Astrocyte (in vitro differentiated cells and primary cell): ENCODE measurements around the gene OSBPL3. TPM values are rescaled to one million over a fixed set of nuclear protein-coding genes. Genes with fewer than 3 reads are reported as not detected.

ENCODE experiments used
- DNase-seq: peaks from one replicate; pipeline ENCODE4 v3.0.0-alpha.2; 2010; ENCODE audit warnings: low read depth
- FAIRE-seq: peaks from 2 replicates; lab custom pipeline; 2011; peaks lifted over from hg19 to GRCh38; lab: Jason Lieb, UNC
- H2AFZ ChIP-seq: 2 replicates; pipeline ENCODE4 v1.6.0; 2012; ENCODE audit warnings: low read depth, low read length, inconsistent platforms
- H3K27ac ChIP-seq: 2 replicates; pipeline ENCODE4 v1.5.1; 2011; ENCODE audit warnings: low read depth, low read length, inconsistent platforms
- H3K27me3 ChIP-seq: 2 replicates; pipeline ENCODE4 v1.6.0; 2011; ENCODE audit warnings: low read length, inconsistent platforms; ENCODE audit not compliant: insufficient read depth
- H3K36me3 ChIP-seq: 2 replicates; pipeline ENCODE4 v1.5.1; 2011; ENCODE audit warnings: low read length, inconsistent platforms; ENCODE audit not compliant: insufficient read depth
- H3K4me1 ChIP-seq: 2 replicates; pipeline ENCODE4 v1.5.1; 2011; ENCODE audit warnings: low read length, inconsistent platforms; ENCODE audit not compliant: insufficient read depth
- H3K4me2 ChIP-seq: 2 replicates; pipeline ENCODE4 v1.6.0; 2012; ENCODE audit warnings: low read length, inconsistent platforms
- H3K4me3 ChIP-seq: 2 replicates; pipeline ENCODE4 v1.5.1; 2011; ENCODE audit warnings: low read depth, mild to moderate bottlenecking, low read length, inconsistent platforms; ENCODE audit not compliant: insufficient read depth
- H3K79me2 ChIP-seq: 2 replicates; pipeline ENCODE4 v1.6.0; 2012; ENCODE audit warnings: mild to moderate bottlenecking, low read length, inconsistent platforms; ENCODE audit not compliant: insufficient read depth
- H3K9ac ChIP-seq: 2 replicates; pipeline ENCODE4 v1.6.0; 2012; ENCODE audit warnings: mild to moderate bottlenecking, low read length, inconsistent platforms
- H3K9me3 ChIP-seq: 2 replicates; pipeline ENCODE4 v1.5.1; 2012; ENCODE audit warnings: low read depth, mild to moderate bottlenecking, low read length, inconsistent platforms; ENCODE audit not compliant: insufficient read depth
- H4K20me1 ChIP-seq: 2 replicates; pipeline ENCODE4 v1.6.0; 2012; ENCODE audit warnings: low read length, inconsistent platforms; ENCODE audit not compliant: insufficient read depth
- H3K27ac Mint-ChIP-seq: one replicate; pipeline ENCODE4 v1.8.0; 2021; ENCODE audit warnings: mild to moderate bottlenecking, mixed read lengths; ENCODE audit not compliant: unreplicated experiment
- H3K27me3 Mint-ChIP-seq: one replicate; pipeline ENCODE4 v1.8.0; 2021; ENCODE audit warnings: low read depth, mixed read lengths; ENCODE audit not compliant: unreplicated experiment
- H3K36me3 Mint-ChIP-seq: one replicate; pipeline ENCODE4 v1.8.0; 2021; ENCODE audit warnings: low read depth, mixed read lengths; ENCODE audit not compliant: unreplicated experiment
- H3K4me1 Mint-ChIP-seq: one replicate; pipeline ENCODE4 v1.8.0; 2021; ENCODE audit warnings: low read depth, mixed read lengths; ENCODE audit not compliant: unreplicated experiment
- H3K4me3 Mint-ChIP-seq: one replicate; pipeline ENCODE4 v1.8.0; 2021; ENCODE audit warnings: mild to moderate bottlenecking, moderate library complexity, mixed read lengths; ENCODE audit not compliant: unreplicated experiment
- H3K9me3 Mint-ChIP-seq: one replicate; pipeline ENCODE4 v1.8.0; 2021; ENCODE audit warnings: mild to moderate bottlenecking, mixed read lengths; ENCODE audit not compliant: unreplicated experiment
- EZH2 ChIP-seq: IDR thresholded peaks from 2 replicates; pipeline ENCODE4 v1.6.1; 2012; ENCODE audit warnings: mild to moderate bottlenecking, low read length, inconsistent platforms; ENCODE audit not compliant: insufficient read depth
- total RNA-seq: library from RNA; stranded (reverse); gene quantifications from 2 replicates; pipeline ENCODE4 v1.2.1, GENCODE V29; 2021
- TF ChIP-seq, protein P1 (sequence below): IDR thresholded peaks from 2 replicates; pipeline ENCODE4 v1.5.1; 2011; ENCODE audit warnings: low read depth, mild to moderate bottlenecking, inconsistent platforms, low read length, moderate library complexity; ENCODE audit not compliant: insufficient read depth

The OSBPL3 gene
- total RNA-seq, 1 donor from 2014 or later: 62.9 TPM

DNA sequence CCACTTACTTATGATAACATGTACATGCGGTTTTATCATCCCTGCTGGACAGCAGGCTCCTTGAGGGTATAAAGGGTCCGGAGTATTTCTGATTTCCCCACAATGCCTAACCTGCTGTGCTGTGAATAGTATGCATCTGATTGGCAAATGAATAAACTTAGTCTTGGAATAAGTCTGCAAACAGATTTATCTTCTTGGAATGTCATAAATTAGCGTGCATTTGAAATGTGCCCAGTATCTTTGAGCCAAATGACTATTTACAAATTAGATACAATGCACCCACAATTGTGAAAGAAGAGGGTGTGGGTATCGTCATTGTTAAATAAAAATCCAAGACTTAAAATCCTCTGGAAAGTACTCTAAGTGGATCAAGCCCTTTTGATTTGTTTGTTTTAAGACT is 106.0 kb downstream of the OSBPL3 start:
- H4K20me1 ChIP-seq: peaks cover 12% of the 10 kb centered on the region
- Mint-ChIP-seq H3K27me3 (no peaks in the 10 kb centered on the region), H3K36me3 (peaks cover 5% of the 10 kb centered on the region), H3K27ac (no peak overlapping the region), H3K9me3 (no peaks in the 10 kb centered on the region), H3K4me3 (no peak overlapping the region), H3K4me1 (peaks cover 30% of the 10 kb centered on the region)
- FAIRE-seq (no peak), DNase-seq (no peak)
- H3K27ac ChIP-seq: no peak overlapping the region
- no peak overlapping the region for H3K9ac ChIP-seq
- TF ChIP-seq, protein P1, sequence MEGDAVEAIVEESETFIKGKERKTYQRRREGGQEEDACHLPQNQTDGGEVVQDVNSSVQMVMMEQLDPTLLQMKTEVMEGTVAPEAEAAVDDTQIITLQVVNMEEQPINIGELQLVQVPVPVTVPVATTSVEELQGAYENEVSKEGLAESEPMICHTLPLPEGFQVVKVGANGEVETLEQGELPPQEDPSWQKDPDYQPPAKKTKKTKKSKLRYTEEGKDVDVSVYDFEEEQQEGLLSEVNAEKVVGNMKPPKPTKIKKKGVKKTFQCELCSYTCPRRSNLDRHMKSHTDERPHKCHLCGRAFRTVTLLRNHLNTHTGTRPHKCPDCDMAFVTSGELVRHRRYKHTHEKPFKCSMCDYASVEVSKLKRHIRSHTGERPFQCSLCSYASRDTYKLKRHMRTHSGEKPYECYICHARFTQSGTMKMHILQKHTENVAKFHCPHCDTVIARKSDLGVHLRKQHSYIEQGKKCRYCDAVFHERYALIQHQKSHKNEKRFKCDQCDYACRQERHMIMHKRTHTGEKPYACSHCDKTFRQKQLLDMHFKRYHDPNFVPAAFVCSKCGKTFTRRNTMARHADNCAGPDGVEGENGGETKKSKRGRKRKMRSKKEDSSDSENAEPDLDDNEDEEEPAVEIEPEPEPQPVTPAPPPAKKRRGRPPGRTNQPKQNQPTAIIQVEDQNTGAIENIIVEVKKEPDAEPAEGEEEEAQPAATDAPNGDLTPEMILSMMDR: no peak
- TF ChIP-seq EZH2: no peak
- H3K4me3 ChIP-seq: no peak overlapping the region
- H3K4me1 ChIP-seq: peaks cover 9% of the 10 kb centered on the region
- H2AFZ ChIP-seq: no peak overlapping the region
- no peak overlapping the region for H3K4me2 ChIP-seq
- H3K36me3 ChIP-seq: peaks cover 9% of the 10 kb centered on the region
- no peaks in the 10 kb centered on the region for H3K27me3 ChIP-seq
- H3K79me2 ChIP-seq: no peaks in the 10 kb centered on the region
- H3K9me3 ChIP-seq: no peaks in the 10 kb centered on the region

DNA sequence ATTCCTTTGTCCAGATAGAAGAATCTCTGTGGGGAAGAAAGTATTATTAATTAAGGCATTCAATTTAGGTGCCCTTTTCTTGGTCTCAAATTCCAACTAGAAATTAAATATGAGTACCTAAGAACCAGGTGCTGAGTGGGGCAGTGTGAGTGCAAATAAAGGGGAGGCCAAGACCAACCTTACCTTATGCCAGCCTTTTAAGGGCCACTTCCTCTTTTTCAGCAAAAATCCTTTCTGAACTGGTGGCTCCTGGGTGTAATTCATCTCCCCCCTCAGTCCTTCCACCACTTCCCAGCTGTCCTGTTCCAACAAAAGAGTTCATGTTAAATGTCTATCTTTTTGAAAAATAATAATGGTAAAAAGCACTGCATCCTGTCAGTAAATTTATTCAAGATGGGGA is 108.2 kb downstream of the OSBPL3 start:
- no peak for TF ChIP-seq EZH2
- TF ChIP-seq, protein P1: no peak
- Mint-ChIP-seq H3K27me3 (no peaks in the 10 kb centered on the region), H3K9me3 (no peaks in the 10 kb centered on the region), H3K4me1 (peaks cover 22% of the 10 kb centered on the region), H3K4me3 (no peak overlapping the region), H3K27ac (no peak overlapping the region), H3K36me3 (peaks cover 9% of the 10 kb centered on the region)
- FAIRE-seq (no peak), DNase-seq (no peak)
- Histone ChIP-seq H3K79me2 (no peaks in the 10 kb centered on the region), H2AFZ (no peak overlapping the region), H3K36me3 (peaks cover 9% of the 10 kb centered on the region), H3K4me2 (no peak overlapping the region), H3K27ac (no peak overlapping the region), H3K4me3 (no peak overlapping the region), H3K27me3 (no peaks in the 10 kb centered on the region), H3K9me3 (no peaks in the 10 kb centered on the region), H3K9ac (no peak overlapping the region), H4K20me1 (peaks cover 4% of the 10 kb centered on the region), H3K4me1 (no peaks in the 10 kb centered on the region)

DNA sequence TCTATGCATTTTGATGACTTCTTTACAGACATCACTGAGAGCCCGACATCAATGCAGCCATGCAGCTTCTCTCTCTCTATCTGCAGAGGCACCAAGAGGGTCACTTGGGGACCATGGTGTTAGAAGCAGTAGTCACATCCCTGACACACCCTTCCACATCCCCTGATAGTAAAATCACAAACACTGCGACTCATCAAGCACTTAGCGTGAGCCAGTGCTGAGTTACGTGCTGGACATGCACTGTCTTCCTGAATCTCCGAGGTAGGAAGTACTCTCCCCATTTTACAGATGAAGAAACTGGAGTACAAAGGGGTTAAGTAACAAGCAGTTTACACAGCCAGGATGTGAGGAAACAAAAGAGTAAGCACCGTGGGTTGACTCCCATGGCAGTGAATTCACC is 109.2 kb downstream of the OSBPL3 start:
- Mint-ChIP-seq H3K36me3 (peaks cover 9% of the 10 kb centered on the region), H3K4me1 (peaks cover 18% of the 10 kb centered on the region), H3K27me3 (no peaks in the 10 kb centered on the region), H3K9me3 (no peaks in the 10 kb centered on the region), H3K27ac (no peak overlapping the region), H3K4me3 (no peak overlapping the region)
- H3K4me3 ChIP-seq: no peak overlapping the region
- no peaks in the 10 kb centered on the region for H3K27me3 ChIP-seq
- no peak overlapping the region for H3K9ac ChIP-seq
- H2AFZ ChIP-seq: no peak overlapping the region
- DNase-seq (no peak), FAIRE-seq (no peak)
- H3K36me3 ChIP-seq: peaks cover 14% of the 10 kb centered on the region
- H3K4me1 ChIP-seq: no peaks in the 10 kb centered on the region
- H3K79me2 ChIP-seq: no peaks in the 10 kb centered on the region
- no peak overlapping the region for H3K27ac ChIP-seq
- H3K4me2 ChIP-seq: no peak overlapping the region
- TF ChIP-seq, protein P1: no peak
- no peak for TF ChIP-seq EZH2
- no peaks in the 10 kb centered on the region for H3K9me3 ChIP-seq
- peaks cover 4% of the 10 kb centered on the region for H4K20me1 ChIP-seq
